HG03457 (cell line): ENCODE results near the gene CBL.
"Not testable (repeated sequence)": the region's sequence is repeated elsewhere in the genome, so short reads cannot be mapped to it uniquely, and the experiment has no call there.

ENCODE experiments used
- ATAC-seq: cut with Tn5 transposase; IDR thresholded peaks from one replicate; pipeline ENCODE4 v1.9.1; 2021; ENCODE audit warnings: moderate number of reproducible peaks; ENCODE audit not compliant: unreplicated experiment

Gene CBL

DNA sequence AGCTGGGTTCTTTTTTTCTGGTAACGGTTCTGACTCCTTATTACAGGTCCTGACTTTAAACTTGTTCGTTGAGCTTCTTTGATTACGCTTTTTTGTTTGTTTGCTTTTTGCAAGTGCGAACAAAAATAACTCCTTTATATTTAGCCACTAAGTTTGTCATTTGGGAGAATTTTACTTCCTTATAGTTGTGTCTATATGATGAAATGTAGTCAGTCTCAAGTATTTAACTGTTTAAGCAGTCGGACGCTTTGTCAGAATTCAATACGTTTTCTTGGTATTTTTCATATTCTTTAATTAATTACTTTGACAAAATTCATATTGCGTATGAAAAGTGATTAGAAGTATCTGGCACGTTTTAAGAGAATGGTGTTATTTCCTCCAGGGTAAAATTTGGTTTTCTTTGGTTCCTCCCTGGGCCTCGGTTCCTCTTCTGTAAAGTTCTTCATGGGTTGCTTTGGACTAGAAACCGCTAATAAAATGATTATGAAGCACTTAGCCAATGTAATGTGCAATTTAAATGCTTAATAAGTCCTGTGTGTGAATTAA lies 1.3 kb downstream of the CBL start:
- no peak for ATAC-seq

DNA sequence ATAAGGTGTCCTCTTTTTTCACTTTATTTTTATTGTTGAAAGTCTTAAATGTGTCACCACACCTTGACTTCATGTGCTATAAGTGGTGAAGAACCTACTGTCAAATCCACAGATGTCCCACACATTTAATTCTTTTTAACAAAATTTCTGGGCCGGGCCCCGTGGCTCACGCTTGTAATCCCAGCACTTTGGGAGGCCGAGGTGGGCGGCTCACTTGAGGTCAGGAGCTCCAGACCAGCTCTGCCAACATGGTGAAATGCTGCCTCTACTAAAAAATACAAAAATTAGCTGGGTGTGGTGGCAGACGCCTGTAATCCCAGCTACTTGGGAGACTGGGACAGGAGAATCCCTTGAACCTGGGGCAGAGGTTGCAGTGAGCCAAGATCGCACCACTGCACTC lies 3.0 kb downstream of the CBL start:
- ATAC-seq = no peak

DNA sequence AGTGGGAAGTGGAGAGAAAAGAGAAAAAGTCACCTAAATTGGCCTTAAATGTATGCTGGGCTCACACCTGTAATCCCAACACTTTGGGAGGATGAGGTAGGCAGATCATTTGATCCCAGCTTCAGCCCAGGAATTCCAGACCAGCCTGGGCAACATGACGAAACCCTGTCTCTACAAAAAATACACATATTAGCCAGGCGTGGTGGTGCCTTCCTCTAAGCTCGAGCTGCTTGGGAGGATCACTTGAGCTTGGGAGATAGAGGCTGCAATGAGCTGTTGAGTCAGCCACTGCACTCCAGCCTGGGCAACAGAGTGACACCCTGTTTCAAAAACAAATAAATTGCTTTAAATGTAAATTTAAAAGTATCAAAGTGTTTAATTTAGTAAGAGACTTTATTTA lies 3.9 kb downstream of the CBL start:
- ATAC-seq = no peak

DNA sequence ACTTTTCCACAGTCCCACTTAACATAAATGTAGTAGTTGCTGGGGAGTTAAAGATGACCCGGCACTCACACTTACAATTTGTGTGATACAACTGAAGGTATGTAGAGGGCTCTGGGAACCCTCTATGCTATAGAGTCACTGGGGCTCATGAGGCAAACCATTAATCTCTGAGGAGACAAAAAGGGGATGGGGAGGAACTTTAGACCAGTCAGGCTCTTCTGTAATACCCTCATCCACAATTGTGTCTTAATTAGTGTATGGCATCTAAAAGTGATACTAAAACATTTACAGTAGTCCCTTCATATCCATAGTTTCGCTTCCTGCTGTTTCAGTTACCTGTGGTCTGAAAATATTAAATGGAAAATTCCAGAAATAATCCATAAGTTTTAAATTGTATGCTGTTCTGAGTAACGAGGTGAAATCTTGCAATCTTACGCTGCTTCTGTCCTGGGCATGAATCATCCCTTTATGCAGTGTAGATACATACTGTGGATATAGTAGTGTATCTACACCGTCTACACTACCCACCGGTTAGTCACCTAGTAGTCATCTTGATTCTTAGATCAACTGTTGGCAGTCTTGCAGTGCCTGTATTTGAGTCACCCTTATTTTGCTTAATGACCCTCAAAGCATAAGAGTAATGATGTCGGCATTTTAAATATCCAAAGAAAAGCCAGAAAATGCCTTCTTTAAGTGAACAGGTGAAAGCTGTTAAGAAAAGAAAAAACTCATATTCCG lies 12.2 kb downstream of the CBL start:
- ATAC-seq = no peak

DNA sequence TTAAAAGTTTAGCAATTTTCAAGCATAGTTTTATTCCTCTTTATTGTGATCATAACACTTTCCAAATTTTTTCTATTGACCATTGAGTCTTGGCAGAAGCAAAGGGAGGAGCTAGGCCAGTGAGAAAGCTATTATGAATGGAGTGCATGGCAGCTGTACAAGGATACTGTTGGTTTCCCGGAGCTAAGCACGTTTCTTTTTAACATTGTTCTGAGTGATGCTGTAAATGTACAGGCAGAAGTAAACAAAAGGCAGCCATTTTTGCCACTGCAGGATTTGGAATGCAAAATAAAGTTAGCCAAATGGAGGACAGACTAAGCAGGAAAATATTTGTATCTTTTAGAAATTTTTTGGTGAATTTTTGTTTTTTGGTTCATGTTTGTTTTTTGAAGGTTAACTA lies 16.2 kb downstream of the CBL start:
- no peak for ATAC-seq

DNA sequence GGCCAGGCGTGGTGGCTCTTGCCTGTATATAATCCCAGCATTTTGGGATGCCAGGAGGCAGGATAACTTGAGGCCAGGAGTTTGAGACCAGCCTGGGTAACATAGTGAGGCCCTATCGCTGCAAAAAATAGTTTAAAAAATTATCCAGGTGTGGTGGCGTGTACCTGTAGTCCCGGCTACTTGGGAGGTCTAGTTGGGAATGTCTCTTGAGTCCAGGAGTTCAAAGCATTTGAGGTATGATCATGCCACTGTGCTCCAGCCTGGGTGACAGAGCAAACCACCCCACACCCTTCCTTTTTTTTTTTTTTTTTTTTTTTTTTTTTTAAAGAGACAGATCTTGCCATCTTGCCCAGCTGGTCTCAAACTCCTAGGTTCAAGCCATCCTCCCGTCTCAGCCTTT lies 16.8 kb downstream of the CBL start:
- ATAC-seq = no peak

DNA sequence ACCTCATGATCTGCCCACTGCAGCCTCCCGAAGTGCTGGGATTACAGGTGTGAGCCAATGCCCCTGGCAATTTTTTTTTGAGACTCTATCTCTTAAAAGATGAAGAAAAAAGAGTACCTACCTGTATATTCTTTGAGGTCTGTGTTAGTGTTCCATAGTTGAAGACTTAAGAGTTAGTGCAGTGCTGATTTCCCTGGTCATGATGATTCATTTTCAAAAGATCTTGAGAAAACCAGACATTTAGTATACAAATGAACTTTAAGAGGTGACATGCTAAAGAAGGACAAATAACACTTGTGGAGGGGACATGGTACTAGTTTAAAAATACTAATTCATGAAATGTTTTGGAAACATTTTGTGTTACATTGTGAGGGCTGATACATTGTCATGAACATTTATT lies 17.7 kb downstream of the CBL start:
- ATAC-seq = no peak

DNA sequence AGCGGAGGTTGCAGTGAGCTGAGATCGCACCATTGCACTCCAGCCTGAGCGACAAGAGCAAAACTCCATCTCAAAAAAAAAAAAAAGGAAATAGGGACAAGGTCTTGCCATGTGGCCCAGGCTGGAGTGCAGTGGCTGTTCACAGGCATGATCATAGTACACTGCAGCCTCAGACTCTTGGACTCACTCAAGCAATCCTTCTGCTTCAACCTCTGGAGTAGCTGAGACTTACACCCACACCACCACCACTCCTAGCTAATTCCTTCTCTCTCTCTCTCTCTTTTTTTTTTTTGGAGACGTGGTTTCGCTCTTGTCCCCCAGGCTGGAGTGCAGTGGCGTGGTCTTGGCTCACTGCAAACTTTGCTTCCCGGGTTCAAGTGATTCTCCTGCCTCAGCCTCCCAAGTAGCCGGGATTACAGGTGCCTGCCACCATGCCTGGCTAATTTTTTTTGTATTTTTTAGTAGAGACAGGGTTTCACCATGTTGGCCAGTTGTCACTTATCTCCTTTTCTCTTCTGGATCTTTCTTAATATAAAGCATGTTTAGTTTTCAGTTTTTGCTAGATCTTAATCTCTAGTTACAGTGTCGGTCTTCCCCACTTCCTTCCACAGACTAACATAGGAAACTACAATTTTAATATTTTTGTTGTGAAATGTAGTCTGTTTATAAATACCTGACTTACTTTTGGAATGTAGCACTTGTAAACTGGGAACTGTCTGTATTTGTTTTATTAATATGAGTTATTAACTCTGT lies 22.6 kb downstream of the CBL start:
- ATAC-seq = not testable (repeated sequence)

DNA sequence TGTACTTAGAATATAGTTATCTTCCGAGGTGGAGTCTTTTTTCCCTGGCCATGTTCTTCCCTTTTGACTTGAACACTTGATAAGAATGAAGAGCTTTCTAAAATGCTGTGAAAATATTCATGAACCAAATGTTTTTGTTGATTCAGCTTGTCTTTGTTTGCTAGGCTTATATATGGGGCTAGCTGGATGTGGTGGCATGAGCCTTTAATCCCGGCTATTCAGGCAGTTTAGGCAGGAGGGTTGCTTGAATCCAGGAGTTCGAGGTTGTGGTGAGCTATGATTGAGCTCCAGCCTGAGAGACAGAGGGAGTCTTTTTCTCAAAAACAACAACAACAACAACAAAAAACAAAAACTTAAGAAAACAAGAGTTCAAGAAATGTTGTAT lies 23.1 kb downstream of the CBL start:
- no peak for ATAC-seq

DNA sequence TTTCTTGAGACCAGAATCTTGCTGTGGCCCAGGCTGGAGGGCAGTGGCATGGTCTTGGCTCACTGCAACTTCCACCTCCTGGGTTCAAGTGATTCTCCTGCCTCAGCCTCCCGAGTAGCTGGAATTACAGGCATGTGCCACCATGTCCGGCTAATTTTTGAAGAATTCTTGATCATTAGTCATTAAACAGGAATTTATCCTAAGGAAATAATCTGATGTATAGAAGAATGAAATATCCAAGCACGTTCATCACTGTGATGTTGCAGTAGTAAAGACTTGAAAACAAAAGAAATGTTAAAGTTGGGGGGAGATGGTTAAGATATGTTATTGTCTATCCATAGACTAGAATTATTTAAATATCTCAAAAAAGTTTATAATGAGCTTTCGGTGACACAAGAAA lies 23.6 kb downstream of the CBL start:
- ATAC-seq = no peak

DNA sequence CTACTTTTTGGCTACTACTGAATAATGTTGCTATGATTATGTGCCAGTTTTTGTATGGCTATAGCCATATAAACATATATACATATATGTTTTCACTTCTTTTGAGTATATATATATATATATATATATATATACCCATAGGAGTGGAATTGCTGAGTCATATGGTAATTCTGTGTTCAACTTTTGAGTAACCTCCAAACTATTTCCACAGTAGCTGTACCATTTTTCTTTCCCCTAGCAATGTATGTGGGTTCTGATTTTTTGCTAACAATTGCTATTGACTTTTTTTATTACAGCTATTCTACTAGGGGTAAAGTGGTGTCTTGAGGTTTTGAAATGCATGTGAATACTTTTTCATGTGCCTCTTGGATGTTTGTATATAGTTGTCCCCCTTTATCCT lies 30.4 kb downstream of the CBL start:
- no peak for ATAC-seq

DNA sequence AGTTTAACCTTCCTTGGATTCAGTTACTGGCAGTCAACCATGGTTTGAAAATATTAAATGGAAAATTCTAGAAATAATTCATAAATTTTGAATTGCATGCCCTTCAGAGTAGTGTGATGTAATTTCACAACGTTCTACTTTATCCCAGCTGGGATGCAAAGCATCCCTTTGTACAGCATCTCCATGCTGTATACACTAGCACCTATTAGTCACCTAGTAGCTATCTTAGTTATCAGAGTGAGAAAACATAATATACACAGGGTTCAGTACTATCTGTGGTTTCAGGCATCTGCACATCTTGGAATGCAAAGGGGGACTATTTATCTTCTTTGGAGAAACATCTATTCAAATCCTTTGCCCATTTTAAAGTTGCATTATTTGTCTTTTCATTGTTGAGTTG lies 30.8 kb downstream of the CBL start:
- no peak for ATAC-seq

DNA sequence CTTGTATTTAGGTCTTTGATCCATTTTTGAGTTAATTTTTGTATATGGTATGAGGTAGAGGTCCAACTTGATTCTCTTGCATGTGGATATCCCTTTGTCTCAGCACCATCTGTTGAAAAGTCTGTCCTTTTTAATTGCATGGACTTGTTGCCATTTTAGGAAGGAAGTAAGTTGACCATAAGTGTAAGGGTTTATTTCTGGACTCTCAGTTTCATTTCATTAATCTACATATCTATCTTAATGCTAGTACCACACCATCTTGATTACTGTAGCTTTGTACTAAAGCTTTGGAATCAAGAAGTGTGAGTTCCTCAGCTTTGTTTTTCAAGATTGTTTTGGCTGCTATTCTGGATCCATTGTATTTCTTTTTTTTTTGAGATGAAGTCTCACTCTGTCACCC lies 31.4 kb downstream of the CBL start:
- ATAC-seq = no peak

DNA sequence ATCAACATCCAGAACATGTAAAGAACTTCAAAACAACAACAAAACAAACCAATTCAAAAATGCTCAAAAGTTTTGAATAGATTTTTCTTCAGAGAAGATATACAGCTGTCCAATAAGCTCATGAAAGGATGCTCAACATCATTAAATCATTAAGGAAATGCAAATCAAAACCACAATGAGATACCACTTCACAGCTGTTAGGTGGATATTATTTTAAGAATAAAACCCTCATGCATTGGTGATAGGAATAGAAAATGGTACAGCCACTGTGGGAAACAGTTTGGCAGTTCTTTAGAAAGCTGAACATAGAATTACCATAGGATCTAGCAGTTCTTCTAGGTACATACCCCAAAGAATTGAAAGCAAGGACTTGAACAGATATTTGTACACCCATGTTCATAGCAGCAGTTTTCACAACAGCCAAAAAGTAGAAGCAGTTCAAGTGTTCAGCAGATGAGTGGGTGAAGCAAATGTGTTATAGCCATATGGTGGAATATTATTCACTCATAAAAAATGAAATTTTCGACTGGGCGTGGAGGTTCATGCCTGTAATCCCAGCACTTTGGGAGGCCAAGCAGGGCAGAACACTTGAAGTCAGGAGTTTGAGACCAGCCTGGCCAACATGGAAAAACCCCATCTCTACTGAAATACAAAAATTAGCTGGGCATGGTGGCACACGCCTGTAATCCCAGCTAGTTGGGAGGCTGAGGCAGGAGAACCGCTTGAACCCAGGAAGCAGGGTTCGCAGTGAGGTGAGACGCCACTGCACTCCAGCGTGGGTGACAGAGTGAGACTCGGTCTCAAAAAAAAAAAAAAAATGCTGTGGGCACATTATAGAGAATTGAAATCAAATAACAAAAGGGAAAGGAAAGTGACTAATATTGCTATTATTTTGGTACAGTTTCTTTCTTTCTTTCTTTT lies 42.9 kb downstream of the CBL start:
- ATAC-seq = no peak

DNA sequence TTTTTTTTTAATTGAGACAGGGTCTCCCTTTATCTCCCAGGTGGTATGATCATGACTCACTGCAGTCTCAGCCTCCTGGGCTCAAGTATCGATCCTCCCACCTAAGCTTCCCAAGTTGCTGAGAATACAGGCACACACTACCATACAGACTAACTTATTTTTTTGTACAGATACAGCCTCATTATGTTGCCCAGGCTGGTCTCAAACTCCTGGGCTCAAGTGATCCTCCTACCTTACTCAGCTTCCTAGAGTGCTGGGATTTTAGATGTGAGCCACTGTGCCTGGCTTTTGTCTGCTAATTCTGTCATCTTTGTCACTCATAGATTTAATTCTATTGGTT lies 43.5 kb downstream of the CBL start:
- ATAC-seq = no peak

DNA sequence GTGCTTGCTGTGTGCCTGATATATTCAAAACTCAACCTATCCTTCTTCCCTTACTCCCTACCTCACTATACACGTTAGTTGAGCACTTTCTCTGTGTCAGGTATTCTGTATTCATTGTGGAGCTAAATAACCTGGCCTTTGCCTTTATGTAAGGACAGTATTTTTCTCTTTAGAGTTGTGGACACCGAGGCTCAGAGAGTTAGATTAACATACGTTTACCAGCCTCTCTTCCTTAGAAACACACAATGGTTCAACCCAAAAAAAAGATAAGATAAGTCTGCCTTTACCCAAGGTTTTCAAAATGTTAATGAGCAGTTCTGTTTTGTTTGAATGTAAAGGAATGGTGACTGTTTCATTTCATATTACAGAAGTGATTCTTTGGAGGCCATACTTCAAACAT lies 45.0 kb downstream of the CBL start:
- no peak for ATAC-seq

DNA sequence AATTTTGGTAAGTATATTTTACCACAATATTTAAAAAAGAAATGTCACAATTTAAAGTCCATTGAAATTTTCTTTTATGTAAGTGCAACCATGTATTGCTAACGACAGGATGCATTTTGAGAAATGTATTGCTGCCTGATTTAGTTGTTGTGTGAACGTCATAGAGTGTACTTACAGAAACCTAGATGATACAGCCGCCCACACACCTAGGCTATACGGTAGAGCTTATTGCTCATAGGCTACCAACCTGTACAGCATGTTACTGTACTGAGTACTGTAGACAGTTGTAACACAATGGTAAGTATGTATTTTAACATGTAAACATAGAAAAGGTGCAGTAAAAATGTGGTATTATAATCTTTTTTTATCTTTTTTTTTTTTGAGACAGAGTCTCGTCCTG lies 48.1 kb downstream of the CBL start:
- no peak for ATAC-seq

DNA sequence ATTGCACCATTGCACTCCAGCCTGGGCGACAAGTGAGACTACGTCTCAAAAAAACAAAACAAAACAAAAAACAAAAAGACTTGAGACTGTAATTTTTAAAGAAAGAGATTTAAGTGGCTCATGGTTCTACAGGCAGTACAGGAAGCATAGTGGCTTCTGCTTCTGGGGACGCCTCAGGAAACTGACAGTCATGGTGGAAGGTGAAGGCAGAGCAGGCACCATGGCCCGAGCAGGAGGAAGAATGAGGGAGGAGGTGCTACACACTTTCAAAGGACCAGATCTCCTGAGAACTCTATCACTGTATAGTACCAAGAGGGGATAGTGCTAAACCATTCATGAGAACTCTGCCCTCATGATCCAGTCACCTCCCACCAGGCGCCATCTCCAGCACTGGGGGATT lies 52.0 kb downstream of the CBL start:
- no peak for ATAC-seq

DNA sequence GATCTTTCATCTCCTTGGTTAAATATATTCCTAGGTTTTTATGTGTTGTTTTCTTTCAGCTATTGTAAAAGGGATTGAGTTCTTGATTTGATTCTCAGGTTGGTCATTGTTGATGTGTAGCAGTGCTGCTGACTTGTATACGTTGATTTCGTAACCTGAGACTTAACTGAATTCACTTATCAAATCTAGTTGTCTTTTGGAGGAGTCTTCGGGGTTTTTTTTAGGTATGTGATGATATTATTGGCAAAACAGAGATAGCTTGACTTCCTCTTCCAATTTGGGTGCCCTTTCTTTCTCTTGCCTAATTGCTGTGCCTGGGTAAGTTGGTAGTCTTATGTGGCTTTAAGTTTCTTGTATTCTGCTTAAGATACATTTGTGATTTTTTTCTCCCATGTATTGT lies 52.8 kb downstream of the CBL start:
- no peak for ATAC-seq

DNA sequence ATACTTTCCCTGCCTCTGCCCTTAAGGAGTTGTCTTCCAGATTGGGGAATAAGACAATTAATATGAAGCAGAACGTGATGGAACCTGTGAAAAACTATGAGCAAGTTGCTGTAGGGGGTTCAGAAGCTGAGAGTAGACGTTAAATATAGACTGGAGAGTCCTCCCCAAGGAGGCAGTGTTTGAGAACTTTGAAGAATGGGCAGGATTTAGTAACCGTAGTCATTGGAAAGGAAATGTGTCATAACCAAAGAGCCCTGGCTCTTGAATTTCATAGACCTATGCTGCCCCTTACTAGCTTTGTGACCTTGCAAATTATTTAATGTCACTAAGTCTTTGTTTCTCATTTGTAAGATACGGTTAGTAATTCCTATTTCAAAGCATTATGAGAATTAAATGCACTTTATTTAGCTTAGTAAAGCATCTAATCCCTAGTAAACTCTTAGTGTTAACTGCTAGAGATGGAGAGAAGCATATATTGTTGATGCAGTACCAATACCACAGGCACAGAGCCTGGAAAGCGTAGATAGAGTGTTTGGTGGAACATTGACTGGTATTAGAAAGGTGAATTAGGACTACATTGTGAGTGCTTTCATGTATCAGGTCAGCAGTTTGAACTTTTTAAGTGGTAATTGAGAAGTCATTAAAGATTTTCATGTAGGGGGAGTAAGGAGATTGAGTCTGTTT lies 56.7 kb downstream of the CBL start:
- no peak for ATAC-seq

DNA sequence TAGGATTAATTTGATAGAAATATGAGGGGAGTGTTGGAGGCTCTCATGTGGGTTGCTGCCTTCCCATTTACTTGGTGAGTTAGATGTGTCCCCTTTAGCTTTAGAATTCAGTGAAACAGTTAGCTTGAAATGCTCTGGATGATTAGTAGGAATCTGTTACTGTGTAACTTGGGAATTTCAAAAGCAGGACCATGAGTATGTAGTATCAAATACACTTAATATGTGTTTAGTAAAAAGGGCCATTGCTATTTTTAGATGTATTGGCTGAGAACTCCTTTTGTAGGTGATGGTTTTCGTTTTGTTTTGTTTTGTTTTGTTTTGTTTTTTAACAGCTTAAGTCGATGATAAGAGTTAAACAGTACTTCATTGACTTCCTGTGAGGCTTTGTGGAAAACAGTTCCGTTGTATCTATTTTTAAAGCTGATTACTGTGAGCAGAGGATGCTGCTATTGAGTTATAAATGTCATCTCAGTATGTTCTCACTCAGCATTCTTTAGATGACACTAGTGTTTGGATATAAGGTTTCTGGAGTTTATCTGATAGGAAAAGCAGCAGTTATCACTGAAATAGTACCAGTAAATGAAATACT lies 57.3 kb downstream of the CBL start:
- ATAC-seq = no peak
